Stimulated activated CD8-positive, alpha-beta memory T cell treated with anti-CD3 and anti-CD28 coated beads, Interleukin-4, amount 100 ng/mL, for 4 hours (primary cell): ENCODE data around the gene REXO1.

ENCODE experiments used
- DNase-seq, 2 donors: peaks; one replicate each; pipeline ENCODE4 v3.0.0-alpha.2; 2020; ENCODE audit warnings: low read depth in 2 of 2, low spot score in 1 of 2

Gene REXO1

DNA sequence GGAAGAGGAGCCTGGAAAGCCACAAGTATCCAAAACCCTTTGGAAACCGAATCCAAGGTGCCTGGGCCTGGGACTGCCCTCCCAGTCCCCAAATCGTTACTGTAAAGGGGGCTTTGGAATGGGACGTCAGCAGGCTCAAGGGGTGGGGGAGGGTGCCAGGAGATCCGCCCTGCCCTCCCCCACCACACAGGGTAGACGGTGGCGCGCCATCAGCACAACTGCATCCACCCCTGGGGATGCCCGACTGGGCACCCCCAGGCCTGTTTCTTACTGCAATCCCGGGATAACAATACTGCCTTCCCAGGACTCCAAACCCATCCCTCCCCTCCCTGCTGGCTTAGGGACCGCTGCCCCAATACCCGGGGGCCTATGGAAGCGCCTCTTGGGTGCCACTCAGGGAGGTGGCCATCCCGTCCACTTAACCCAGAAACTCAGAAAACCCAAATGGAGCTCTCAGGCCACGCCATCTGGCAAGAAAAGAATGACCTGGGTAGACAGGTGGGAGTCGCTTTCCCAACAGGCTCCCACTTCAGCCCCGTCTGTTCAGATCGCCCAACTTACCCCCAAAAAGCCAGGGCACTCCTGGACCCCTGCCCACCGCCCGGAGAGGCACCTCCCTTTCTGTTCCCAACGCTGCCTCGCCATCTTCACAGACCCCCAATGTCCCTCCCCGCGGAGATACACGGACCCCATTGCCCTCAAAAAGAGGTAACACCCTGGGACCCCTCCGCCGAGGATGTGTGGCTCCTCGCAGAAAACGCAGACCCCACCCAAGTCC, 12.7 kb upstream of the REXO1 start:
- DNase-seq: no peak

DNA sequence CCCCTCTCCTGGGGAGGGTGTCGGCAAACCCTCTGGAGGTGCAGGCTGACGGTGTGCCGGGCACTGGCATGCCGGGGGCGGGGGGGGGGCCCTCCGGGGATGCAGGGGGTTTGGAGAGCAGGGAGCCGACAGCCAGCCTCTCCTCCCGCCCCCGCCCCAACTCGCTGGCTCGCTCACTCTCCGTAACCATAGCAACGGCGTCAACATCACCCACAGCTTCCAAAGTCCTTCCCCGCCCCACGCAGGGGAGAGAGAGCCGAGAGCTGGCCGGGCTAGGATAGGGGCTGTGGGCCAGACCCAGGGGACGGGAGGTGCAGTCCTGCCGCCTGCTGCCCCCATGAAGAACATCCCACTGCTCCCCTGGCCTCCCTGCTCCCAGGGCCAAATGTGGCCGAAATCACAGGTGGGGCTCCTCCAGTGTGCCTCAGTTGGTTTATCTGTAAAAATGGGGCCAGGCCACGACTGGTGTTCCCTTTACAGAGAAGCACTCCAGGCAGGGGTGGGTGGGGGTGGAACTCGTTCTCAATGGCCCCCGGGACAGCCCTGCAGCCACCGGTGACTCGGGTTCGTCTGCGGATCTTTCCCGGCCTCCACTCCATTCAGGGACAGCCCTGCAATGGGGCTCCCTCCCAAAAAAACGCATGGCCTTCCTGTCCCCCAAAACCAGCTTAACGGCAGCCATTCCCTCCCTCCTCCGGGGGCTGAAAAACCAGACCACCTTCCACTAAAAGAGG, 11.9 kb upstream of the REXO1 start:
- no peak for DNase-seq

DNA sequence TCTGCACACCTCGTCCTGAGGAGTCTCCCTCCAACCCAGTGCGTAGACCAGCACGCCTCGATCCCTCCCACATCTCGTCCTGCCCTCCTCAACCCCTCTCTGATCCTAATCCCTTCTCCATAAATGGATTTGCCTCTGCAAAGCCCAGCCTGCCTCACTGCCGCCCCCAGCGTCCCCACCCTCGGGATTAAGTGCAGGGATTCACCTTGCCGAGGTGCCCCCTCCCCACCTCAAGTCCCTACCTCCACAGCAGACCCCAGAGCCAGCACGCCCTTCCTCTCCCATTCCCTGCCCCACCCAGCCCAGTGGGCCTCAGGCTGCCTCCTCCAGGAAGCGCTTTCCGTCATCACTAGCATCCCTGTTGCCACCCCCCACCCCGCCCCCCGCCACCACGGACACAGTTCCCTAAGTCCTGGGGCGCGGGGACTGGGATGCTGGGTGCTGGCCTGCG, 11.1 kb upstream of the REXO1 start:
- no peak for DNase-seq

DNA sequence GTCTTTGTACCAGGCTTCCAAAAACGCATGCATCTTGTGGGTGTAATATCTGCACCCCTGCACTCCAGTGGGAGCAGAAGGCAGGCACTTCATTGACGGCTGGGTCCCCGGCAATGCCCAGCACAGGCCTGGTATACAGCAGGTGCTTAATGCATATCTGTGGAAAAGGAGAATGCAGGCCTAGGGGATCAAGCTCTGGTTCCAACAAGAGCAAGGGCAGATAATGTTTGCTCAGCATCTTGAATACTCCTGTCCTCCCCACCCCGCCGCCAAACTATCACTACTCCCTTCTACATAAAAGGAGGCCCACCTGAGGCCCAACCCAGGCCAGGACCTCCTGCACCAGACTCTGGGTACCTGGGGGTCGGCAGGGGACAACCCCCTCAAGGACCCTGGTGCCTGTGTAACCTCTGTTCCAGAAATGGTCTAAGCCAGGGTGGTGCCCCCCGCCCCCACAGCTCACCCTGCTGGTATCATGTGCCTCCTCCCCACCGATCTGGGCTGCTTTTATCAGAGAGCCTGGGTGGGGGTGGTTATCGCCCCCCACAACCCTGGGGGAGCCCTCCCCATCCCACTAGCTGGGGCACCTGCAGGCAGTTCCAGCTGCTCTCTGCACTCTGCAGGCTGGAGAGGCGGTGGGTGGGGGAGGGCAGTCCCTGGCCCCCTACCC, 10.3 kb upstream of the REXO1 start:
- DNase-seq: no peak

DNA sequence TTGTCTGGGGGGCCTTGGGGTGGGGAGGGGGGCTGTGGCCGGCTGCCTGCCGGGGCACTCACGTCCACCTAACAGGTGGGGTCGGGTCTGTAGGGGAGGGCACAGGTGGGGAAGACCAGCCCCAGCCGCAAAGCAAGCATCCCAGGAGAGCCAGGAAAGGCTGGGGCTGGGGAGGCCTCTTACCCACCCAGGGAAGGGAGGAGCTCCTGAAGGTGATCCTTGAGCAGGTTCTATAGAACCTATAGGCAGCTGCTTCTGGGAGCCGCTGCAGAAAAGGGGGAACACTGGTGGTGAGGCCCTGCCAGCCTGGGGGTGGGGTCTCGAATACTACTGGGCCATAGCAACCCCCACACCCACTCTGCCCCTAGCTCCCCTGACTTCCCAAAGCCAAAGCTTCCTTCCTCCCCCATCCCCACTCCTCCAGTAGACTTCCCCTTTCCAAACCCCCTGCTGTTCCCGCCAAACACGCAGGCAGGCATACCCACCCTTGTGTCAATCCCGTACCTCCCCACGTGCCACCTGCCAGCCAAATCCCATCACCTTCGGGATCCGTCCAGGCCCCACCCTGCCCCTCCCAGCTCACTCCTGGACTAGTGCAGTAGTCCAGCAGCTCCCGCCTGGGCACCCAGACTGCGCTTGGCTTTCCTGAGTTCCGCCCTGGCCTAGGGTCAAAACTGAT, 9.5 kb upstream of the REXO1 start:
- no peak for DNase-seq

DNA sequence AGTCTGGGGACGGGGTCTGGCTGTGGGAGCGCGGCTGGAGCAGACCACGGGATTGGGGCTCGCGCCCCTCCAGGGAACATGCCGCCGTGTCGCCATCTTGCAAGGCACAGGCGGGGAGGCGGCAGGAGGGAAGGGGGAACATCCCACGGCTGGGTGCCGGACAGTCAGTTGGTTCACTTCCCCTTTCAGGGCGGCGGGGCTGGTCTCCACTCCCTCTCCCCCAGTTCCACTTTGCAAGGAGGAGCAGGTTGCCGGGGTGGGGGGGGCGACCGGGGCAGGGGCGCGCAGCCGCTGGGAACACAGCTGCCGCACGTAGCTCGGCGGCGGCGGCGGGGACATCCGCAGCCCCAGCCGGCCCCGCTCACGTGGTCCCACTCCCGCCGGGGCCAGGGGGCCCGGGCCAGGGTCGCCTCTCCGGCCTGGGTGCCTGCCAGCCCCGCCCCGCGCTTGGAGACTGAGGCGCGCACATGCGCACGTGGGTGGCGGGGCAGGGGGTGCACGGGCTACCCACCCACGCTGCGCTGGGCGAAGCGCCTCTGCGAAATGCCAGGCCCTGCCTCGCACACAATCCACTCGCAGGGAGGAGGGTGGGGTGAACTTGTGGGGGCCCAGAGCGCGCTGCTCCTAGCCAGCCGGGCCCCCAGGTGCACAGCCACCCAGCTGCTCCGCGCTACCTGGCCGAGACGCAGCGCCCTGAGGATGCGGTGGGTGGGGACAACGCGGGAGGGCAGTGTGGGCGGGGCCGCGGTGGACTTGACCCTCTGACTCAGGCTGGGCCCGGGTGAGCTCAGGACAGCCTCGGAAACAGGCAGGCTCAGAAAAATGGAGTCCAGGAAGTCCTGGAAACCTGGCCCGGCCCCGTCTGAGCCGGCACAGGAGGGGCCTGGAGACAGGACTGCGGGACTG, 8.7 kb upstream of the REXO1 start:
- DNase-seq: no peak

DNA sequence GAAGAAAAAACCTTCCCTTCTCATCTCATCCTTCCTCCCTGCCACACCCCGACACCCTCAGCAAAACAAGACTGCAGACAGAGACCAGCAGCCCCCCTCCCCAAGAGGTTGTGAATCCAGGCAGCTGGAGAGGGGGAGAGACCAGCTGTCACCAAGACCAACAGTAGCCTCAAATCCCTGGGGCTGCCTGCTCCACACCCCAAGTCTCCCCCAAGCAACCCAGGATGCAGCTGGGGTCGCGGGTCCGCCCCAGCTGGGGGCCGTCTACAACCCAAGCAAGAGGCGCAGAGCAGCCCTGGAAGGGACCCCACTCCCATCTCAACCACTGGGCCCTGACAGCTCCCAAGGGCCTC, 8.0 kb upstream of the REXO1 start:
- no peak for DNase-seq

DNA sequence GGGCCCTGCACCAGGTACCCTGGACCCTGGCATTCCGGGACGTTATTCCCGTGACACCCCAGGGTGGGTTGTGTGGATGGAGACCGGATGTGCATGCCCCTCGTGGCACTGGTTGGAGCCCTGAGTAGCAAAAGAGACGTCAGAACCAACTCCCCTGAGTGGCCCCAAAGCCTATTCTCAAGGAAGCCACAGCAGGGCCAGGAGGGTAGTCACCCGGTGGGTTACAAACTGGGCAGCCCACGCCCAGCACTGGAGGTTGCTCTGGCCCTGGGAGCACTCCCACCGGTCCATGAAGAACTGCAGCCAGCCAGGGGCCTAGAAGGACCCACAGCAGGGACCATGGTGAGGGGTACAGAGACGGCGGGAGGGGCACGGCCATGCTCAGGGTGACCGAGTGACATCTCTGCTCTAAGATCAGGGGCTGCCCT, 7.6 kb upstream of the REXO1 start:
- DNase-seq: no peak

DNA sequence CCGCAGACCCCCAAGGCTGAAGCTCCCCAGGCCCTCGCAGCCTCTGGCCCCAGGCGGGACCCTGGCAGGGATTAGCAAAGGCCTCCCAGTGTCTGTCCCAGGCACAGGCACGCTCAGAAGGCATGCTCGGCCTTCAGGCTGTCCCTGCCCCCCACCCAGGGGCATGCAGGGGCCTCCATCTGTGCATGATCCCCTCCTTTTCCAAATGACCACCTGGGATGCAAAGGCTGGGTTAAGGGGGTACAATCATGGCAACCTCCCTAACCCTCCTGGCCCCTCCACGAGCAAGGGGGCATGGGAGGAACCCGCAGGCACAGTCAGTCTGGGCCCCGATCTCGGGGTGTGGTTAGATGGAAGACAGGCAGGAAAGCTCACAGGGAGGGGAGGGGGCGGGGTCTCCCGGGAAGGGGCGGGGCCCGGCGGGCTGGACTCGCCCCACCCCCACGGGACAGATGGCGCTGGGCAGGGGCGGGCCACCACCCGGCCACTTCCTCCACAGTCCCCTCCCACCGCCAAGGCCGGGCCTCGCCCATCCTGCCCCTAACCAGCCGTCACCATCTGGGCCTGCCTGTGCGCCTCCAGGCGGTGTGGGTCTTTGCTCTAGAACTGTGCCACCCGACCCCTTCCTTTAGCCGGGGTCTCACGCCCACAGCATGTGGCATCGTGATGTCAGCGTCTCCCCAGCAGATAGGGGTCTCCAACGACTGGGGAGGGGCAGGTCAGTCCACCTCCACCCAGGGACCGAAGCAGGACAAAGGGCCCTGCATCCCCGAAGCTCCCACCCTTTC, 7.0 kb upstream of the REXO1 start:
- DNase-seq: peak in 1 of 2 donors; percentile 49

DNA sequence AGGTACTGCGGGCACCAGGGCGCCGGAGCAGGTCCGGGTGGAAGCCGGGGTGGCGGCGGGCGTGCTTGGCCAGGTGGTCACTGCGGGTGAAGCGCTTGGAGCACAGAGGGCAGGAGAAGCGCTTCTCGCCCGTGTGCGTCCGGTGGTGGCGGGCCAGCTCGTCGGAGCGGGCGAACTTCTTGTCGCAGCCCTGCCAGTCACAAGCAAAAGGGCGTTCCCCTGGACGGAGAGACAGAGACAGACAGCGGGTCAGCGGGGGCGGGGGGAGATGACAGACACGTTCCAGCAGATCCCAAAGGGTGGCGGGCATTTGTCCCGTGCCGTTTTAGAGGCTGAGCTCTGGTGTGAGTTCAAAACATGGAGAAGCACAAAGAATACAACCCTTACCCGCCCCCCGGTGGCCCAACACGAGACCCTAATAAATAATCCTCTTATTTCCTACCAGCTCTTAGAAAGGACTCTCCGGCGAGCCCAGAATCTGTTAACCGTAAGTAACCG, 6.3 kb upstream of the REXO1 start:
- DNase-seq: no peak

DNA sequence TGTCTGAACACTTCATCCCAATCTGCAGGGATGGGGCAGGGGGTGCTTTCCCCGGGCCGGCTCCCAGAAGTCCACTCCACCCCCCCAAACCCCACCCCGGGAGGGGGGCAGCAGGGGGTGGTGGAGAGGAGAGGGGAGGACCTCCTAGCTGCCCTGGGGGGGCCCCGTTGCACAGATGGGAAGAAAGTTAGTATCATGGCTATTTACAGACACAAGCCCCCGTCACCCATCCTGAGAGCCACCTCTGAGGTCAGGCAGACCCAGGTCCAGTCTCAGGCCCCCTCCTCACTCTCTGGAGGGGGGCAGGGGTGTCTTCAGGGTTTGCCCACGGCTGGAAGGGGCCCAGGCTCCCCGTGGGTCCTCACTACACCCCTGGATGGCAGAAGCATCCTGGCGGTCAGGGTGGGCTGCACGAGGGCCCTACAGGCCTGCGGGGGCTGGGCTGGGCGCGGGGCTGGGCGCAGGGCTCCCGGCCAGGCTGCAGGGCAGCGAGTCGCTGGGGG, 5.8 kb upstream of the REXO1 start:
- no peak for DNase-seq

DNA sequence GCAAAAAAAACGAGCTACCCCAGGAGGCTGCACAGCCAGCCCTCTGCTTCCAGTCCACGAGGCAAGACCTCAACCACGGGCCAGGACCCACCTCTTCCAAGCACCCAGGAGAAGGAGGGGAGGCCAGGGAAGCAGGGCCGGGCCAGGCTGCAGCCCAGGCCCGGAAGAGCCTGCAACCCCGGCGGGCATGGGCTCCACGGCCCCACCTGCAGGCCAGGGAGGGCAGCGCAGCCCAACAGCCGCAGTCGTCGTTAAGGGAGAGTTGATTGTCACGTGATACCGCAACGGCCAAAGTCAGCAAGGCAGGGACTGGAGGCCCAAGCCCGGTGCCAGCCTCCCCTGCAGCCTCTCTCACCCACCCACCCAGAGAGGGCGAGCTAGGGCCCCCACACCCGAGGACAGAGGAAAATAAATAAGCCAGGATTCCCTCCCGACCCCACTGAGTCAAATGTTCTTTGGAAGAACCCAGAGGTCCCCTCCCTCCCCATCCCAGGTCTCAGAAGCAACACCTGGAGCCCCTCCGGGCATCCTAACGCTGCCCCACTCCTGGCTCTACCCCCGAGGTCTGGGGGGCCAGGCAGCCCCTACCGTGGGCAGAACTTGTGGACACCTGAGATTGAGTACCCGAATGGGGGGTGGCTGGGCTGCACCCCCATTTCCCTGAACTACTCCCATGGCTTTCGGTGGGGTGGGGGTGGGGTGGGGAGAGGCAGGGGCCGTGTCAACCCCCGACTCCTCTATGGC, 5.2 kb upstream of the REXO1 start:
- DNase-seq: peak; percentile 47 to 56

DNA sequence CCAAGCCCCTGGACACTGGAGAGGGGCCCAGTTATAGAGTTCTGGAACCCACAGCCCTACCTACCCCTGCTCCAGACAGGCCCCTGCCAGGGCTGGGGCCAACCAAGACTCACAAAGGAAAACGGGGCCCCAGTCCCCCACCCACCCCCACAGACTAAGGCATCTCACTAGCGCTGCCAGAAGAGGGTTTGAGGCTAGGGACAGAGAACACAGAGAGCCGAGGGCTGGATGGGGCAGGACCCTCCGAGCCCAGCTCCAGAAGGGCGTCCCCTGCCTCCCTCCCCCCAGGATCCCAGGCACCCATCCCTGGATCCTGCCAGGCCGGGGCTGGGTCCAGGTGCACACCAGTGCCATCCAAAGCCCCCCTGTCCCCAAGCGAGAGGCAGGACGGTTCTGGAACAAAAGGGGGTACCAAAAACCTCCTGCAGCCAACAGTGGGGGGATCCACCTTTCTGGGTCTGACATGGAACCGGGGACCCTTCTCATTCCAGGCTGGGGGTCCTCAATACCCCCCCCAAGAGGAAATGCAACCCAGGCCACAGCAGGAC, 4.4 kb upstream of the REXO1 start:
- no peak for DNase-seq

DNA sequence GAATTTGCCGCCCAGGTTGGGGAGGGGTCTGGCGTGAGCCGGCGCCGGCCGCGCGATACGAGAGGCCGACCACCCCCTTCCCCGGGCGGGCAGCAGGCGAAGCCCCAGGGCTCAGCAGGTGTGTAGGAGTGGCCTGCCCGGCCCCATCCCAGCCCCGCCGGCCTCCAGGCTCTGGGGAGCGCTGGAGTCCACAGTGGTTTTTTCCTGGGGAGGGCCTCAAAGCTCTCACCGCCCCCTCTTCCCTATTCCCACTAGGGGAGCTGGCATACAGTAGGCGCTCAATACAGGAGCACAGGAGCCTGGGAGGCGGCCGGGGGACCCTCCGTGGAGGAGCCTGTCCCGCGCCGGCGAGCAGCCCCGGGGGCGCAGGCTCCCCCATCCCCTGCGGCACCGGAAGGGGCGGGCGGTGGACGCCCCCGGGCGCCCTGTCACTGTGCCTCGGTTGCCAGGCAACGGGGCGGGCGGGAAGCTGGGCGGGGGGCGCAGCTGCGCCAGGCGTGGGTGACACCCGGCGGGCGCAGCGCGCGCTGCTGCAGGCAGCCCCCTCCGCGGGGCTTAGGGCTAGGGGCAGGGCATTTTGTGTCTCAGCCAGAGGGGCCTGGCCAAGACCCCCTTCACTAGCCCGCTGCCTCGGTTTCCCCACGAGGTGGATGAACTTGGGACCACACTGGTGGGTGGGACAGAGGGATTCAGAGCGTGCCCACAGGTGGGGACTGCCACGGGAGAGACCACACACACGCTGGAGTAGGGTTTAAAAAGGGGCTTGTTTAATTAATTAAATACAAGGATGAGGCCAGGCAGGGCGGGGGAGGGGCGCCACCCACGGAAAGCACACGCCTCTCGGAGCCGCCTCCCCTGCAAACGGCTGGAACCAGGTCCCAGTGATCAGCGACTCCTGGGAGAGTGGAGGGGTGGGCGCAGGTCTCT, 3.6 kb upstream of the REXO1 start:
- DNase-seq: peak; percentile 49 to 66

DNA sequence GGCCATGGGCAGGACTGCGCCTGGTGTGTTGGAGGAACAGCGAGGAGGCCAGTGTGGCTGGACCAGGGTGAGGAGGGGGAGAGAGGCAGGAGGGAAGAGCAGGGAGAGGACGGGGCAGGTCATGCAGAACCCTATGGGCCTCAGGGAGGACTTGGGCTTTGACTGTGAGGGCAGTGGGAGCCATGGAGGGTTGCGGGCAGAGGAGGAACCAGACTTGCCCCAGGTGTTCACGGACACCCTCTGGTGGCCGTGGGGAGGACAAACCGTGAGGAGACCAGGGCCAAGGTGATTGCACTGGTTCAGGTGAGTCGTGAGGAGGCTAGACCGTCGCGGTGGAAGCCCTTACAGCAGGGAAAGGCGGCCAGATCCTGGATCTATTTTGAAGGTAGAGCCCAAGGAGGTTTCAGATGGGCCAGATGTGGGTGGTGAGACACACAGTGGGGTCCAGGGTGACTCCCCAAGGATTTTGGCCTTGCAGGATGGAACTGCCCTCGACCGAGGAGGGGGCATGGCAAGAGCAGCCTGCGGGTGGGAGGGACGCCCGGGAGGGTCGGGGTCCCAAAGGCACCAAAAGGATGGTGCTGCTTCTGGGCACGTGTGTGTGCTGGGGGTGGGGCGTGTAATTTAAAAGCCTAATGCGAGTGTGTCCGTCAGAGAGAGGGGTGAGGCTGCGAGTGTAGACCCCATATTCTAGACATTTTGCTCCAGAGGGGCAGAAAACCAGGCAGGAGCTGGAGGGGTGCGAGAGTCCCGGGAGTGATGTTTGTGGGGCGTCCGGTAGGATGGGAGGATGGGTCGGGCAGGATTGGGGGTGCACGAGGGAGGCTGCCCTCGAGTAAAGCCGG, 2.7 kb upstream of the REXO1 start:
- no peak for DNase-seq

DNA sequence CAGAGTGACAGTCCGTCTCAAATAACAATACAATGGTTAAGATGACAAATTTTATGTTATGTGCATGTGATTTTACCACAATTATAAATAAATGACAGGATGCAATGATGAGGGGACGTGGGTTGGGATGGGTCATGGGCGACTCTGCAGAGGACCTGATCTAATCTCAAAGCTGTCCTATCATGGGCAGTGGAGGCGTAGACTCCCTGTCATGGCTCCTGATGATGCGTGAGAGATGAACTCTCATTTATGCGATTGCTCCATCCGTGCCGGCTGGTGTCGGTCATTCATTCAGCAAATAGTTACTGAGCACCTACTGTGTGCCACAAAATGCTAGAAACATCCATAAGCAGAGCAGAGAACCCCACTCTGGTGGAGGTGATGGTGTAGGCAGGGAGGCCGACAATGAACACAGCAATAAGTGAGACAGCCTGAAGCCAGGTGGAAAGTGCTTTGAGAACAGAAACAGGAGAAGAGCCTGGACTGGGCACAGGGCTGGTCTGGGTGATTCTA, 1.7 kb upstream of the REXO1 start:
- no peak for DNase-seq
